GM21737 (cell line): ENCODE data around the gene SDR9C7.
"Not testable (repeated sequence)": the region's sequence is repeated elsewhere in the genome, so short reads cannot be mapped to it uniquely, and the experiment has no call there.

Source experiments
- ATAC-seq: cut with Tn5 transposase; IDR thresholded peaks from one replicate; pipeline ENCODE4 v1.9.1; 2021; ENCODE audit warnings: mild to moderate bottlenecking, moderate library complexity; ENCODE audit not compliant: unreplicated experiment

The SDR9C7 gene

DNA sequence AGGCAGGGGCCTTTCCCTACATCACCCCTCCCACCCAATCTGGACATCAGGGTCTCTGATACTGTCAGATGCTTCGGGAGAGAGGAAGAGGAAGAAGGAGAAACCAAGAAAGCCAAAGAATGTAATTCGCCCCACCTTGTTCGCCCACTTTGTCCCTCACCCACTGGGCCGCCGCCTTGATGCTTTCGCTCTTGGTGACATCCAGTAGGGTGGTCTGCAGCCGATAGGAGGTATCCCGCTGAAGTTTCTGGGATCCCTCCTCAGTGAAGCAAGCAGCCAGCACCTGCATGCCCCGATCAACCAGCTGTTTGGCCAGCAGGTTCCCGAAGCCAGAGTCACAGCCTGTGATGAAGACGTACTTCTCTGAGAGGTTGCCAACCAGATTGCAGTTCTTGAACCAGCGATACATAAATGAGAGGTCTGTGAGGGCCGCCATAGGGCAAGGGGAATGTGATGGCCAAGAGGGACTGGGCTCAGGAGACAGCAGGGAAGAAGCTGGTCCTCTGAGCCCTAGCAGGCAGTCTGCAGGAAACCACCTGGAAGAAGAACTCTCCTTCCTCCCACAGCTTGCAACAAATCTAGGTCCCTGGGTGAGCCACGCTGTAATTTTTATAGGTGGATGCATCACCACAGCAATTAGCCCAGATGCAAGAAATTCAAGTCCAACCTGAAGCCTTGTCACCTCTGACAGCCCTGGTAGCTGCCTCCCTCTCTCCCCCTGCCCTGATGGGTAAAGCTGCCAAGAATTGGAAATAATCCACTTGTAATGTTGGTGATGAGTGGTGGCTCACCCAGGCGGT lies at the start of gene SDR9C7:
Gene SDR9C7 (minus strand): TSS at position 583 of the 800 bp plus-strand sequence. CDS start 147 bp downstream, at position 436.
- ATAC-seq, result no peak

GRCh38 chr12:56983386-56983785 lies 49.2 kb upstream of the SDR9C7 start:
- ATAC-seq, result no peak

GRCh38 chr12:56982578-56983236 lies 48.5 kb upstream of the SDR9C7 start:
- ATAC-seq, result not testable (repeated sequence)

DNA sequence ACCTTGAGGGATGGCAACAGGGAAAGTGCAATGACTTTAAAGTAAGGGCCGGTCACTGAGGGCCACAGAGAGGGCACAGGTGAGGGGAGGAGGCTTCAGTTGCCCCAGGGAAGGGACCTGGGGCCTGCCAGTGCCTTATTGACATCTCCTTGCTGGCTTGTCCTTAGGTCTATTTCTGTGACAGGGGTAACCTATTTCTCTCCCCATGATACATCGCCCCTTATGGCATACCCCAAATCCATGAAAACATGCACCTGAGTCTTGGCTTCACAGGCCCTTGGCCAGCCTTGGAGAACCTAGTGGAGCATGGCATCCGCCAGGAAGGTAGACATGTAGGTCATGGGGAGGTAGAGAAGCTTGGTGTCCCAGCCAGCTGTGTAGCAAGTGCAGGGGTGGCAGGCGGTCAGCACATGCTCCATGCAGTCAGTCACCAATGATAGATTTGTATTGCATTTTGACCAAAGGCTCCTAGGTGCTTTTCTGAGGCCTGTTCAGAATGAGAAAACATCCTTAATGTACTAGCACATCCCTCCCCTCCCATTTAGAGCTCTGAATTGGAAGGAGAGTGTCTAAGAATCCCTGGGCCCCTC lies 46.8 kb upstream of the SDR9C7 start:
- no peak for ATAC-seq

DNA sequence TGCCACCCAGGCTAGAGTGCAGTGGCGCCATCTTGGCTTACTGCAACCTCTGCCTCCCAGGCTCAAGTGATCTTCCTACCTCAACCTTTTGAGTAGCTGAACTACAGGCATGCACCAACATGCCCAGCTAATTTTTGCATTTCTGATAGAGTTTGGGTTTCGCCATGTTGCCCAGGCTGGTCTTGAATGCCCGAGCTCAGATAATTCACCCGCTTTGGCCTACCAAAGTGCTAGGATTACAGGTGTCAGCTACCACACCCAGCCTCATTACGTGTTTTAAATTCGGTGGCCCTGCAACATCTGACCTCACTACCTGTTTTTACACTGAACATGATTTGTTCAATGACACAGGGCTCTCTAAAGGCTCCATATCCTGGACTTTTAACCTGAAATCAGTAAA lies 46.1 kb upstream of the SDR9C7 start:
- no peak for ATAC-seq

DNA sequence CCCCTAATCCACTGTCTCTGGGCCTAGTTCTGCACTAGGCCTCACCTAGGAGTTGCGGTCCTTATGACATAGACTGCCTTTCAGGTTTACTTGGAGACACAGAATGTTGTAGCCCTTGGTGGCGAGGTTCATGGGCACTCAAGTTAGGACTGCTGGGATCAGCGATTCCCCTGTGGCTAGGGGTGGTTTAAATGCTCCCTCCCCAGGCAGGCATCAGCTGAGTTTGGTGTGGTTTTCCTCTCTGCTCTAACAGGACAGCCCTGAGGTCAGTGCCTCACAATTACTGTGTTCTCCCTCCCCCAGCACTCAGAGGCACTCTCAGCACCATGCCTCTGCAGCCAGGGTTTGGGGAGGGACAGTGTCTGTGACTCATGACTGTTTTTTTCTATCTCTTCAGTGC lies 45.4 kb upstream of the SDR9C7 start:
- no peak for ATAC-seq

DNA sequence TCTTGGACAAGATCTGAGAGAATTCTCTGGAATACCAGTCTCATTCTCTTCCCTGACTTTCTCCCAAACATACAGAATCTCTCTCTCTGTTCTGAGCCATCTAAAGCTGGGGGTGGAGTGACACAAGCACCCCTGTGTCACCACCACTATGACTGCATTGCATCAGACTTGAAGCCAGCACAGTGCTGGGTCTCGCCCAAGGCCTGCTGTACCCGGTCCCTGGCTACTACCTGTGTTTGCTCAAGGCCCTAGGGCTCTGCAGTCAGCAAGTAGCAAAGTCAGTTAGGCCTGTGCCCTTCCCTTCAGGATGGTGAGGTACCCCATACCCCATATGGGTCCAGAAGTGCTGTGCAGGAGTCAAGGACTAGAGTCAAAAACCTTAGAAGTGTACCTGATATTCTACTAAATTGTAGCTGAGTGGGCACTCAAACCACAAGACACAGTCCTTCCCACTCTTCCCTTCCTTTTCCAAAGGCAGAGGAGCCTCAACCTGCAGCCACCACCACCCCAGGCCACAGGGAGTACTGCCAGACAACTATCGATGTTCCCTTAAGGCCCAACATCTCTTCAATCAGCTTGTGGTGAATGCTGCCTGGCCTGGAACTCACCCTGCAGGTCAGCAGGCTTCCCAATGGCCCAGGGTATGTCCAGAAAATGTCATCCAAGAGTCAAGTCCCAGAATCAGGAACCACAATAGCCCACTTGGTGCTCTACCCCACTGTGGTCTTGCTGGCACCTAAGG lies 44.4 kb upstream of the SDR9C7 start:
- no peak for ATAC-seq

GRCh38 chr12:56977361-56977760 lies 43.2 kb upstream of the SDR9C7 start:
- not testable (repeated sequence) for ATAC-seq

- not testable (repeated sequence) for ATAC-seq
Observed at GRCh38 chr12:56974224-56974623, 40.0 kb upstream of the SDR9C7 start.

GRCh38 chr12:56968910-56969309 lies 34.7 kb upstream of the SDR9C7 start:
- not testable (repeated sequence) for ATAC-seq

- not testable (repeated sequence) for ATAC-seq
Observed at GRCh38 chr12:56965997-56966642, 31.9 kb upstream of the SDR9C7 start.

DNA sequence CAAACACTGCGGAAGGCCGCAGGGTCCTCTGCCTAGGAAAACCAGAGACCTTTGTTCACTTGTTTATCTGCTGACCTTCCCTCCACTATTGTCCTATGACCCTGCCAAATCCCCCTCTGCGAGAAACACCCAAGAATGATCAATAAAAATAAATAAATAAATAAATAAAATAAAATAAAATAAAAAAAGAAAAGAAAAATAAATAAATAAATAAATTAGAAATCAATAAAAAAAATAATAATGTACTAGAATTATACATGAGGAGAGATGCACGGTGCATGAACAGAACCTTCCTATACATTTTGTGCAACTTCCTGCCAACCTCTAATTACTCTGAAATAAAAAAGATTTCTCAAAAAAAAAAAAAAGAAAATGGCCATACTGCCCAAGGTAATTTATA lies 30.9 kb upstream of the SDR9C7 start:
- ATAC-seq, result not testable (repeated sequence)

DNA sequence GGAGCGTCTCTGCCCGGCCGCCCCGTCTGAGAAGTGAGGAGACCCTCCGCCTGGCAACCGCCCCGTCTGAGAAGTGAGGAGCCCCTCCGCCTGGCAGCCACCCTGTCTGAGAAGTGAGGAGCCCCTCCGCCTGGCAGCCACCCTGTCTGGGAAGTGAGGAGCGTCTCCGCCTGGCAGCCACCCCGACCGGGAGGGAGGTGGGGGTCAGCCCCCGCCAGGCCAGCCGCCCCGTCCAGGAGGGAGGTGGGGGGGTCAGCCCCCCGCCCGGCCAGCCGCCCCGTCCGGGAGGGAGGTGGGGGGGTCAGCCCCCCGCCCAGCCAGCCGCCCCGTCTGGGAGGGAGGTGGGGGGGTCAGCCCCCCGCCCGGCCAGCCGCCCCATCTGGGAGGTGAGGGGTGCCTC lies 29.3 kb upstream of the SDR9C7 start:
- not testable (repeated sequence) for ATAC-seq

GRCh38 chr12:56962247-56962646 lies 28.0 kb upstream of the SDR9C7 start:
- not testable (repeated sequence) for ATAC-seq

DNA sequence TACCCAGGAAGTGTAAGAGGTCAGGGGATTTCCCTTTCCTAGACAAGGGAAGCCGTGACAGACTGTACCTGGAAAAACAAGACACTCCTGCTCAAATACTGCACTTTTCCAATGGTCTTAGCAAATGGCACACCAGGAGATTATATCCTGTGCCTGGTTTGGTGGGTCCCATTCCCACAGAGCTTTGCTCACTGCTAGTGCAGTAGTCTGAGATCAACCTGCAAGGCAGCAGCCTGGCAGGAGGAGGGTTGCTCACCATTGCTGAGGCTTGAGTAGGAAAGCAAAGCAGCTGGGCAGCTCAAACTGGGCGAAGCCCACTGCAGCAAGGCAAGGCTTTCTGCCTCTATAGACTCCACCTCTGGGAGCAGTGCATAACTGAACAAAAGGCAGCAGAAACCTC lies 24.2 kb upstream of the SDR9C7 start:
- no peak for ATAC-seq

DNA sequence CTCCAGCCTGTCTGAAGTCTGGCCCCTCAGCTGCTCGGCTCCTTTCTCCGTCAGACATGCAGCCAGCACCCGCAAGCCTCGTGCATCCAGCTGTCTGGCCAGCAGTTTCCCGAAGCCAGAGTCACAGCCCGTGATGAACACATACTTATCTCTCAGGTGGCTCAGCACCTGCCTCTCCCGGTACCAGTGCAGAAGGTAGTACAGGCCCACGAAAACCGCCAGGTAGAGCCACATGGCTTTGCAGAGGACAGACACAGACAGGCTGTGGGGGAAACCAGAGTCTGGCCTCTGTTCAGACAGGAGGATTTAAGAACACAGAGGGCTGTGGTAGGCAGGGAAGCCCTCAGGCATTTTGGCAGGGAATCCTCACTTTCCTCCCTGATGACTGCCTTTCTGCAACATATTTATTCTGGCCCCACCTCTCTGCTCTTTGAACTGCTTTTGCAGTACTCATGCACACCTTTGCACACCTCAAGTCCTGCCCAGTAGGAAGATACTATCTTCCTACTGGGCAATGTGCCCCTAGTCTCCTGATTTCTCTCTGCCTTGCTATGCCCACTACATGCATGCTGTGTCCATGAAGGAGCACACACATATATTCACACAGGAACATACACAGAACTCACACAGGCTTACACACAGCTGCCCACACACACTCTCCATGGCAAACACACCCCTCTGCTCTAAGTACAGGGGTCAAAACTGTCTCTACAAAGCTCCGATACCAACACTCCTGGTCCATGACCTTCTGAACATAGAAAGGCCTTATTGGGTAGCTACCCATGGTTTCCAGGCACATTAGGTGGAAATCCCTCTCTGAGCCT lies 23.2 kb upstream of the SDR9C7 start, which contains the start of gene RDH16:
Gene RDH16 (minus strand): TSS at position 380 of the 824 bp plus-strand sequence. CDS start 146 bp downstream, at position 234.
- no peak for ATAC-seq

DNA sequence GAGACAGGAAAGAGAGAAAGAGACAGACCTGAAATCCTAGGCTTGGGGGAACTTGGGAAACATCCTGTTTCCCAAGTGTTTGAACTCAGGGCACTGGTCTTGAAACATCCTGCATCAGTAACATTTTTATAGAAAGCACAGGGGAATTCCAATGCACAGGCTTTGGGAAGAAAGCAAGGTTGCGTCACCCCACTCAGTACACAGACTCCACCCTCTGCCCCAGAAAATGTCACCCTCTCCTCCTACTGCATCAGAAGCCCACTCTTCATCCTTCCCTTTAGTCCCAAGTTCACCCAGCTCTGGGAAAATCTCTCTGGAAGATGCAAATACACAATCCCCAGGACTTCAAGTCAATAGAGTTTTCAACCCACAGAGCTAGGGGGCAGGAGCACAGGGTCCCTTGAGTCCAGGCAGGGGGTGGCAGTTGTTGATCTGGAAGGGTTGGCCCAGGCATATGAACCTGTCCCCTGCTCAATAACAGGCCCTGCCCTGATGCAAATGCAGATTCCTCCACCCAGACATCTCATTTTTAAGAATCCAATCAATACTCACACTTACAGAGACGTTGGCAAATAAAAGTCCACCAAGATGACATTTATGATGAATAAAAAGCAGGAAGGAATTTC lies 21.5 kb upstream of the SDR9C7 start:
- no peak for ATAC-seq

GRCh38 chr12:56954958-56955355 lies 20.7 kb upstream of the SDR9C7 start:
- ATAC-seq, result no peak
